GM18517 (cell line): Measurements from ENCODE around the gene SCN10A.

Experiments
- ATAC-seq: cut with Tn5 transposase; IDR thresholded peaks from one replicate; pipeline ENCODE4 v1.9.1; 2021; ENCODE audit warnings: mild to moderate bottlenecking, moderate library complexity; ENCODE audit not compliant: unreplicated experiment

The SCN10A gene

DNA sequence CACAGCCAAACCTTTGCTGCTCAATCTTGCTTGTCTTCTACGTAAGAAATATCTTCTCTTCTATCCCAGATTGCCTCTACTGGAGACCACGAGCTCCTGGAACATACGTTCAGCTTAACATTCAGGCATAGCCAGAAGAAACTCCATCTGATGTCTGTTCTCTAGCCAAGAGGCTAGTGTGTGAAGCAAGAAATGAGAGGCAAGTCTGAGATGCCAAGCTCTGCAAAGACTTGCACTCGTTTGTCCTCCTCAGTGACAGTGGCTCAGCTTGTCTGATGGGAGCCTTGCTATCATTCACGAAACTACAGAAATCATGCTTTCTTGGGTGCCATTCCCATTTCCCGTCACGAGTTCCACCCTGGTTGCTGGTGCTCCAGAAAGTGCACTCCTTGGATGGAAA lies at the start of gene SCN10A:
Gene SCN10A, minus strand, starts transcription at position 192 of the 400 bp plus-strand sequence. CDS start 22,207 bp downstream, outside the sequence.
- ATAC-seq: no peak

GRCh38 chr3:38853011-38853410 lies 37.0 kb upstream of the SCN10A start:
- no peak for ATAC-seq

DNA sequence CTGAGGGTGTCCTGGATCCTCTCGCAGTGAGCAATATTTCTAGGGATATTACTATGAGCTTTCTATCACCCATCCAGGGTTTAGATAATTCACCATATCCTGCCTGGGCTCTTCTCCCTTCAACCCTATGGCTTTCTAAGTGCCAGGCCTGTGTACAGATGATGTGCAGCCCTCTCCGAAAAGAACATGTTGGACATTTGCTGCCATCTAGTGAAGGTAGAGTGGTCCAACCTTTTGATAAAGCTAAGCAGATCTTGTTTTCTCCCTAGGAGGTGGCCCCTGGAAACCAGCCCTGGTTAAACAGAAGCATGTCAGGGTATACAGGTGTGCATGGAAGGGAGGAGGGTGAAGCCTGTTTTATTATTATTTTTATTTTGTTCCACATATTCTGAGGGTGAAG lies 27.9 kb upstream of the SCN10A start:
- ATAC-seq: no peak

DNA sequence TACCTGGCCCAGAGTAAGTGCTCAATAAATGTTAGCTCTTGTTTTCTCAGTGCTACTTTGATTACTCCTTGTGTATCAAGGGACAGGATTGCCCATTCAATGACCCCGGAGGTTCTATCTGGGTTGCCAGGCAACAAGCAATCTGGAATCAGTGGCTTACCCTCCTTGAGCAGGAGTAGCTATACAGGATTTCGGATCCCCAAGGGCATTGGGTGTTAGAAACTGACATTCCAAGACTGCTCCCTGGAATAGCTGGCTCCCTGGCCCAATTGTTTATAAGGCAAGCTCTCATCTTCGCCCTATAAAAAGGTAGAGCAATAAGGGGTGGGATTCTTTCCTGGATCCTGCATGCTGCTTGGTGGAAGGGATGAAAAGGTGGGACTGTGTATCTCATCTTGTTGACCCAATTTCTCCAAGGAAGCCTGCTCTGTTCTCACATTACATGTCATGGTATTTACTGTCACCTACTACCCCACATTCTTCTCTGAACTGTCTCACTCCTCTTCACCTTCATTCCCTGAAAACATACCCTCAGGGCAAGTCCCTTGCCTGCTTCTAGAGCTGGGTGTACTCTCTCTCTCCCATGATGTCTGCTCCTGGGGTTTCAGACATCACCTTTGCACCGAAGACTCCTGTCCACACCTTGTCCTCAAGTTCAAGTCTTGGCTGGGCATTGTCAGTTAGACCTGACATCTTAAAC lies 26.4 kb upstream of the SCN10A start:
- ATAC-seq: no peak

GRCh38 chr3:38840987-38841386 lies 25.0 kb upstream of the SCN10A start:
- no peak for ATAC-seq

DNA sequence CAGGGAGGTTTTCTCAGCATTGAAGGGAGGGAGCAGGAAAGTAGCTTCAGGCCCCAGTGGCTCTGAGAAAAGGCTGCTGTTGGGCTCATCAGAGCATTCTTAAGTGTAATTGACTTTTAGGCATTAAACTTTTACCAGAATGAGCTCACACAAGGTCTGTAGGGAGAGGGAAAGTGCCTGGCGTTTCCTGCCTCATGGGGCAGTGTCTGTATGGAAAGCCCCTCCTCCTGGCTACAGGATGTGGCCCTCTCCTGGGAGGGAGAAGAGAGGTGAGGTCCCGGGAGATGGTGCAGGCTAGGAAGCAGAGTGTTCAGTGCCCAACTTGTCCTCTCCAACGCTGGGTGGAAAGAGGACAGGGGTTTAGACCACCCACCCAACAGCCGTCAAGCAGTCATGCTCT lies 21.3 kb upstream of the SCN10A start:
- no peak for ATAC-seq

DNA sequence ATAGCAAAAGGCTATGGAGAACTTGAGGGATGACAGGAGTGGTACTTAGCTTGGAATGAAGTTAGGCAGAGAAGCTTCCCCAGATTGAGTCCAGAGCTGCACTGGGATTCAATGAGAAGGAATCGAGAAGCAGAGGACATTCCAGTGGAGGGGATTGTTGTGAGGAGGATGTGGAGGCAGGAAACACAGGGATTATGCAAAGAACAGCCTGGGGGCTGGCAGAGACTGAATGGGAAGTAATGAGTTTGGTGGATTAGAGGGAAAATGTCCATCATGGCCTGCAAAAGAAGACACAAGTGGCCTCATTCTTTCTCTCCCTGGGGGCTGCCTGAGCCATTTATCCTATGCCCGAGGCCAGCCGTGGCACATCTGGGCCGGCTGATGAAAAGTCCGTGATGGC lies 20.5 kb upstream of the SCN10A start:
- ATAC-seq: no peak

- no peak for ATAC-seq
These were observed 19.9 kb upstream of the SCN10A start for GRCh38 chr3:38835939-38836338.

DNA sequence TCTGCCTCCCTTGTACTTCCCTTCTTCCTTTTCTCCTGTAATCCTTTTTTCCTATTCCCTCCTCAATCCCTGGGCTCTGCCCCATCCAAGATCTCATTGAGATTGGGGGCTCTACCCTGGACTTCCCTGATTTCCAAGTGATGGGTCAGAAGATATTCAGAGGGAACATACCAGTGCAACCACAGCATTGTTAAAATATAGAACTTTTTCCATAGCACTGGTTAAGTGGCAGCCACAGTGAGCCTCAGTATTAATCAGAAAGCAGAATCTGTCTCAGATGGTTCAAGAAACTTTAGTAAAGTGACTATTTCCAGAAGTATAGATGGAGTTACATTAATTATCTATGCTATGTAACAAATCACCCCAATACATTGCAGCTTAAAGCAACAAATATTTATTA lies 18.7 kb upstream of the SCN10A start:
- no peak for ATAC-seq

DNA sequence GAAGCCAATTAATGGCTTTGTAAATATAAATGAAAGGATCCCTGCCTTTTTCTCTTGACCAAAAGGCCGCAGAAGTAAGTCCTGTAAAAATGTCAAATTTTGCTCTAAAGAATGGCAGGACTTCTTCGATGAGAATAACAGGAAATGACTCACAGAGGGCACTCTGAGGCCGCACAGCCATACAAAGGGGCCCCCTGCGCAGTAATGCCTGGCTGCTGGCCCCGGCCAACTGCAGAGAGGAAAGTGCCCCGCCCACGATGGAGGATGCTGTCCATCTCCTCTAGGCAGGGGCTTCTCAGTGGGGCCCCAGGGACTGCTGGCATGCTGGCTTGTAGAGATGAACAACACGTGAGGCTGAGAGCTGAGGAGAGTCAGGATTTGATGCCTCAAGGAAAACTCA lies 18.1 kb upstream of the SCN10A start:
- no peak for ATAC-seq

DNA sequence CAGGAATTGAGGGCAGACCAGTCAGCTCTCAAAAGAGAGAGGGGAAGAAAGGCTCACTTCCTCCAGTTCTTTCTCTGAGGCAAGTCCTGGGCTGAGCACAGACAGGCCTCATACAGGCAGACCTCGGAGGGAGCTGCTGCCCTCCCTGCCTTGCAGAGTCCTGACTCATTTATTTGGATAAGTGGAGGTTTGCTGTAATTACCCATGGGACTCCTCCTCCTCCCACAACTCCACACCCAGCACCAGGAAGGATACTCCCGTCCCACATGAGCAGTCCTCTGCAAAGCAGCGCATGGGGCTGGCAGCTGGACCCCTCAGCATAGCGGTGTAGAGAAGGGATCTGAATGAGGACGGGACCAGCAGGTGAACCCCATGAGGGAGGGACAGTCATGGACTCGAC lies 13.4 kb upstream of the SCN10A start:
- no peak for ATAC-seq

DNA sequence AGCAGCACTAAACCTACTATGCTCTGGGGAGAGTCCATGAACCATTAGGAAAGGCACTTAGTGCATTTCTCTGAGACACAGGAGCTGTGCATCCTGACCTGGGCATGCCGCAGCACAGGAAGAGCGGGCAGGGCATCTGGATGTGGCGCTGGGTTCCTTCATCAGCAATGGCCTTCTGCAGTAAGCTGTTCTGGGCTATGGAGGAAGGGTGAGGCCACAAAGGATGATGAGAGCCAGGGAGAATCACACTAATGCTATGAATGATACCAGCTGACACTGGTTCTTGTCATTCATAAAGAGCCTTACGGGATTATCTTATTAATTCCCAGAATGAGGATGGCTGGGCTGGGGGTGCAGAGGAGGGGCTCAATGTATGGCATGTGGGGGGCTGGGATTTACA lies 12.7 kb upstream of the SCN10A start:
- no peak for ATAC-seq

DNA sequence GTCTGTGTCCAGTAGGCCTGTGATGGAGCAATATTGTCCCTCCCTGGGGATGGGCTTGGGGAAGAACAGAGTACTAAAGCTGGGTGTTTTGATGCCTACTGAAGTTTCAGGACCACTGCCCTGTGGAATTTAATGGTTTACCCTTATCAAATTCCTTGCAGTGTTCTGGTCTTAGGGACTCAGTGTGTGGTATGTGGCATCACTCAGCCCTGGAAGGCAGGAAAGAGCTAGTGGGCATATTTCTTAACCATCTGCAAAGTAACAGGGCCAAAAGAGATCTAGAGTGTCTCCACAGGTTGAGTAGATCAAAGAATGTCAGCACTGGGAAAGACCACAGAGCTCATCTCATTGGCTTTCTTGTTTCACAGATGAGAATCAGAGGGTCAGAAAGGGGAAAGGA lies 11.8 kb upstream of the SCN10A start:
- no peak for ATAC-seq

DNA sequence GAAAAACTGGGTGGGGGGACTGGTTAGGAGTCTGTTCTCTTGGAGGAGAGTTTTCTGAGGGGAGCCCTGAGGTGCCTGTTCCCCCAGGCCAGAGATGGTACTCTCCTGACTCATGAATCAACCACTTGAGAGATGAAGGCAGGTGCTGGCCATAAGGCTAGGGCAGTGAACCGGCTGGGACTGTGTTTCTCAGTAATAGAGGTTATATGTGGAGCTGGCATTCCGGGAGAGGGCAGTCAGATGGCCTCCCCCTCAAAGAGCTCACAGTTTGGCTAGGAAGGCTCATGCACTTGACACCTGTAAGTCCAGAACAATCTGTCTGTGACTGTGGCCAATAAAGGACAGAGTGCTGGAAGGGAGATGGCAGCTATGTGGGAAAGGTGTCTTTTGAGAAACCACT lies 10.0 kb upstream of the SCN10A start:
- no peak for ATAC-seq

DNA sequence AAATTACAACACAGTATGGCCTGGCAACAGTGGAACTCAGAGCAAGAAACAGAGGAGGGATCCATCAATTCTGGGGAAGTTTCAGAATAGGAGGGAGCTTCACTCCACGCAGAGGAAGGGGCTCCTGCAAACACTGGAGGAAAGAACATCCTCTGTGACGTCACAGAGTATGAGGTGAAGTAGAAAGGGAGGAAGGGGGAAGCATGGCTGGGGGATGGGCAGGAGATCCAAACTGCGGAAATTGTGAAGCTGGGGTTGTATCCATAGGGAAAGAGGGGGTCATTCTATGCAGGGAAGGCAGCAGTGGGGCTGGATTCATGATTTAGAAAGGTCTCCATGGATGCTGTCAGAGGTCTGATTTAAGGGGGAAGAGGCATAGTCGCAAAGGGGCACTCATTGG lies 8.3 kb upstream of the SCN10A start:
- ATAC-seq: no peak

DNA sequence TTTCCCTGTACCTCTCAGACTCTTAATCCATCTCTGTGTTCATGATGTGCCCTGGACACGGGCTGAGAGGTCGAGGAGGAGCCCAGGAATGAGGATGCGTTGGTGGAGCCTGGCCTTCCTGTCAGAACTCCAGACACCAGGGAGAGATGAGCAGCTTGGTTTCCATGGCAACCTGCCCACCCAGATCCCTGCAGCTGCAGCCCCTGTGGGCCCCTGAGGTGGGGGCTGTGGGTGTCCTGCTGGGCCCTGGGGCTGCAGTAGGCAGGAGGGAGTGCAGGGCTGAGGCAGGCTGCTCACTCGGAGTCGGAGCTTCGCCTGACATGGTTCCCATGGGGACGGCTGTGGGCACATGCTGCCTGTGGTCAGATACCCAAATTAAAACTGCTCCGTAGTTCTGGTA lies 7.7 kb upstream of the SCN10A start:
- ATAC-seq: no peak

GRCh38 chr3:38823186-38823585 lies 7.2 kb upstream of the SCN10A start:
- no peak for ATAC-seq

DNA sequence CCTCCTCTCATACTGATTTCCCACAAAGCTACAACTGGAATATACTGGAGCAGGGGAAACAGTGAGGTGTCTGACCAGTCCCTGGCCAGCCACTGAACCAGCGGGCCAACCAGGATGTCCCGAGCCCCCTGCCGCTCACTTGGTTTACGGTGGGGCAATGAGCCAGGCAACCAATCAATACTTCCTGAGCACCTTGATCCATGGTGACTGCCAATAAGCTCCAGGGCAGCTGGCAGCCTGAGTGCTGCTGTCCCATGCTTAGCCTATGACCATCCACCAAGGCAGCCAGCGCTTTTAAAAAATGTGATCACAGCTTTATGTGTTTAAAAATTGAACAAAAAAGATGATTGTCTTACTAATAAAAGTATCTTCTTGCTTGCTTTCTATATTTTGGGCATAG lies 4.2 kb downstream of the SCN10A start:
- ATAC-seq: no peak

DNA sequence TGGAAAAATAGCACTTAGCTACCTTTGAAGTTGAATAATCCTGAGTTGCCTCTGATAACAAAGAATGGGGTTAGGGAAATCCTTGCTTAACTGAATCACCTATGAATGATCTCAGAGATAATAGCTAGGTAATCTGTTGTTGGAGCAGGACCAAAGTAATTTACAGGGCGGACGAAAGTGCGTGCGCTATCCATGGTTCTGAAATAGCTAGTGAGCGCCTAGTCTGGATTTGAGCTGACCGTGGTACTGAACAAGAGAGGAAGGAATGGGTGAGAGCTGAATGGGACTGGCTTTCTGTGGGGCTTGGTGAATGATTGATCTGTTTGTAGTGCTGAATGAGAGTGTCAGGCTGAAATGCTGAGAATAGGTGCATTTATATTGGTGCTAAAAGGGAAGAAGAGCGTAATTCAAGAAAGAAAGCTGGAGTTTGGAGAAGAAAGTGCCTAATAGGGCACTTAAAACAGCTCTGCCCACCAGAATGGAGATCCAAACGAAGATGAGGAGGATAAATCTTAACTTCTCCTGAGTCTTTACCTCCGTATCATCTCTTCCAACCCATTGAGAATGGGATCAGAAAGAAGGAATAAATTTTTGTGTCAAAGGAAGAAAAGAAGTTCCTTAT lies 10.1 kb downstream of the SCN10A start:
- ATAC-seq: no peak

DNA sequence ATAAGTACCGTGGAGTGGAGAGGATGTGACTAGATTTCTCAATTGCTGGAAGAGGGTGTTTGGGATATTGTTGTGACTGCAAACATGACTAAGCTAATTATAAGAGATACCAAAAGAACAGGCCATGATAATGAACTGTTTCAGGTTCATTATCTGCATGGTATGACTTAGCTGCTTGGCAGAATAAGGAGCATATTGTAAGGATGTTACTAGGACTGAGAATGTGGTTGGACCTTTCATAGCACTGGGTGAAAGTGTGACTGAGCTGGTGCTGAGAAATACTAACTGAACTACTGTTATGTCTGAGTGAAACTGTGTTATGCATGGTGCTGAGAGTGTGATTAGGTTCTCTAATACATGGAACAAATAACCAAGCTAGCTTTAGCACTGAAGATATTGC lies 11.0 kb downstream of the SCN10A start:
- ATAC-seq: no peak

DNA sequence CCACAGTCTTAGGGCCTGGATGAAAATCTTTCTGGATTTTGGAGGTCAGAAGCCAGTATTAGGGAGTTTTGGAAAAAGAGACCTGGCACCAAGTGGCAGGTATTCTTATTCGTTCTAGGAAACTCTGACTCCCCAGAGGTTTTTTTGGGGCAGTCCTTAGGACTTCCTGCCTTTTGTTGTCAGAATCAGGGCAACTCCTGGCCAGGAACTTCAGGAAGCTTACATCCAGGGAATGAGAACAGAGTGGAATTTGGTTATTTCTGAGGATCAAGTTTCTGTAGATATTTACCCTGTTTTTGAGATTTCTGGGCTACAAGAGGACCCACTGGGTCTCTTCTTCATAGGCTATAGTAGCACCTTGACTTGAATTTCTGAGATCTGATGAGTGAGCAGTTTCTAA lies 15.5 kb downstream of the SCN10A start:
- no peak for ATAC-seq

DNA sequence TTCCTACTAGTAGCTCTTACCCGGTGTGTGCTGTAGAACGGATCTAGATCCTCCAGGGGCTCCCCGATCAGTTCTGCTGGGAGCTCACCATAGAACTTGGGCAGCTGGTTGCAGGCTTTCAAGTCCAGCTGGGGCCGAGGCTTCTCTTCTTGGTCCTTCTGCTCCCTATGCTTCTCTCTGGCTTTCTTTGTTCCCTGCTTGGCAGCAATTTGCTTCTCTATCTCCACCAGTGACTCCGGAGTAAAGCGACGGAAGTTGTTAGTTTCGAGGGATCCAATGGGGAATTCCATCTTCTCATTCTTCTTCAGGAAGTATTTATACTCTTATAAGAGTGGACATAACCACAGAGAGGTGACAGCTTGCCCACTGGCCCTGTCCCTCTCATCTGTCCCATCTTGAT lies 22.3 kb downstream of the SCN10A start:
- no peak for ATAC-seq

DNA sequence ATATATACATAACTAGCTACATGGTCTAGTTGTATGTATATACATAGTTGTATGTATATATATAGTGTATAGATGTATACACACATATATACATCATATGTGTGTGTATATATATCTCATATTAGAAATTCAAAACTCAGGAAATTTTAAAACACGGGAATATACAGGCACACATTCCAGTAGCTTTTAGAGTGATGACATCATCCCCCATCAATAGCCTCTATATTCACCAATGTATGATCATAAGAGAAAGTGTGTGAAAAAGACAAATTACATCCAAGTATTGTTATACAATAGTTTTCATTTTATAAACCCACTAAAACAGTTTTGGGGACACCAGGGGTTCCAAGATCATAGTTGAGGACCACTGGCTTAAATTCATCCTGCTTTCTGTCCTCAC lies 23.0 kb downstream of the SCN10A start:
- ATAC-seq: no peak
